OCI-LY7 (cell line): ENCODE data around the gene MMP19.

Source experiments
- CTCF ChIP-seq: fragments of 200-600 bp; sonication (generic); conservative IDR thresholded peaks from 2 replicates; pipeline ENCODE4 v1.5.1; 2014; ENCODE audit warnings: mild to moderate bottlenecking, antibody characterized with exemption, low read length, moderate library complexity, mixed read lengths
- EZH2phosphoT487 ChIP-seq: fragments of 200-600 bp; sonication (generic); IDR thresholded peaks from 2 replicates; pipeline ENCODE4 v1.6.1; 2018; ENCODE audit warnings: low read depth, borderline replicate concordance, mild to moderate bottlenecking, mixed run types, antibody characterized with exemption, low read length, moderate library complexity, mixed read lengths

- no peak for TF ChIP-seq EZH2phosphoT487
- no peak for TF ChIP-seq CTCF
These were observed 19.6 kb upstream of the MMP19 start for GRCh38 chr12:55862286-55862685.
